NCI-H345 (cell line): ENCODE results near the gene WDR82.

Experiments used
- DNase-seq: peaks from one replicate; lab custom pipeline; 2025; lab: John Stamatoyannopoulos, UW

The WDR82 gene, protein sequence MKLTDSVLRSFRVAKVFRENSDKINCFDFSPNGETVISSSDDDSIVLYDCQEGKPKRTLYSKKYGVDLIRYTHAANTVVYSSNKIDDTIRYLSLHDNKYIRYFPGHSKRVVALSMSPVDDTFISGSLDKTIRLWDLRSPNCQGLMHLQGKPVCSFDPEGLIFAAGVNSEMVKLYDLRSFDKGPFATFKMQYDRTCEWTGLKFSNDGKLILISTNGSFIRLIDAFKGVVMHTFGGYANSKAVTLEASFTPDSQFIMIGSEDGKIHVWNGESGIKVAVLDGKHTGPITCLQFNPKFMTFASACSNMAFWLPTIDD

DNA sequence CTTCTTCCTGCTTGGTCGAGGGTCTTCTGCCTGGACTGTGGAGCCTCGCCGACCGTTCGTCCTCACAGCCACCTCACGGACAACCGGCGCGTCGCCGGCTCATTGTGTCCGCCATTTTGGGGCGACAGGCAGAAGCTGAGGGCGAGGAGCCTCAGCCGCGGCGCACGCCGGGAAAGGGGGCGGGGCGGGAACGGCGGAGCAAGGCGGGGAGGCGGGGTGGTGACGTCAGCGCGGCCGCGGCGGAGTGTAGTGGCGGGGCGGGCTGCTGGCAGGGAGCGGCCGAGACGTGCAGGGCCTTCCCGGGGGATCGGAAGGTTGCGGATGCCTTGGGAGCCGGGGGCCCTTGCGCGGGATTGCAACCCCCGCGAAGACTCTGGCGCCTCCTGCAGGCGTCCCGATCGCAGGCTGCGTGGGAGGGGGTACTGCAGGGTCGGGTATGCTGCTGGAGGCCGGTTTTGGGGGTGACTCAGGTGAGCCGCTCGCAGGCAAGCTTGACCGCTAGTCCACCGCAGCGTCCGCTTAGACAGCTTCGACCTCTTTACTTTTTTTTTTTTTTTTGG, at the start of gene WDR82:
TSS of gene WDR82 (minus strand) at position 140 of the 560 bp plus-strand sequence. CDS start 288 bp downstream, outside the sequence.
- peak; percentile 90 for DNase-seq

GRCh38 chr3:52327486-52328290, 49.2 kb upstream of the WDR82 start:
- DNase-seq, result no peak

DNA sequence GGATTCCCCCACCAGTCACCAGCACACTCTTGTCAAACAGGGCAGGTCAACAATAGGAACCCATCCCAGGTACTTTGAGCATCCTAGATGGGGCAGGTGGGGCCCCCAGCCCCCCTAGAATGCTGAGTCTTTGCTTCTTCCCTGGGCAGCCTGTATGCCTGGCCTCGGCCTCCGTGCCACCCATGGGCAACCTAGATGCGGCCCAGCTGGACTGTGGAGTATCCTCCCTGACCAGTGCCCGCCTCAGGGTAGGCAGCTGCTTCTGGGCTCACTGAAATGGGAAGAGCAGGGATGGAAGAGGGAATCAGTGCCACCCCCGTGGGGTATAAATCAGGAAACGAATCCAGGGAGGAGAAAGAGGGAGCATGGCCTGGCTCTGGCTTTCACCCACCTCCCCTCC, 48.5 kb upstream of the WDR82 start:
- no peak for DNase-seq

- DNase-seq, result no peak
These were observed 47.2 kb upstream of the WDR82 start for GRCh38 chr3:52325686-52326085.

GRCh38 chr3:52324676-52325075, 46.2 kb upstream of the WDR82 start:
- no peak for DNase-seq

DNA sequence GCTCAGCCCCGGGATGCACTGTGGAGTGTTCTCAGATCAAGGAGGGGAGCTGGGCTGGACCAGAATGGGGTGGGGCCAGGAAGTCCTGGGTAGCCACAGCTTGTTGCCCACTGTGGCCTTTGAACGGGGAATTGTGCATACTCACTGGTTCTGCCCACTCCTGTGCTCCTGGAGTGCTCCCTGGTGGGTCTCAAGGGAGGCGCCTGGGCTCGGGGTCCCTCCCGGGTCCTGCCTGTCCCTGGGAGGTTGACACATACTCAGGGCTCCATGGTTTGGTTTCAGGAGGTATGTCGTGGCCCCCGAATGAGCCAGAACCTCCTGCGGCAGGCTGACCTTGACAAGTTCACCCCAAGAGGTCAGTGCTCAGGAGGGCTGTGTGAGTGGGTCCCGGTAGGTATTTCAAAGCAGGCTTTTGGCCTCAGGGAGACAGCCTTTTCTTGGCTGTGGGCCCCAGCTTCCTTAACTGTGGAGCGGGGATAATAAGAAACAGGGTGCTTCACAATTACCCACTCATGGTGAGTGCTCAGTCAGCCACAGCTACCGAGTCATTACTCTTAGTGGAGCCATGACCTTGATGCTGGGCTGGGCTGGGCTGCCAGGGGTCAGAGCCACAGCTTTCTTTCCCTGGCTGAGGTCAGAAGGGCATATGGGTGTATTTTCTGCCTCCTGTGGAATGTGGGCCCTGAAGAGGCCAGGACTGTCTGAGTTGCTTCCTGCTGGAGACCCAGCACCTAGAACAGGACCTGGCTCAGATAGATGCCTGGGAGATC, 45.3 kb upstream of the WDR82 start:
- no peak for DNase-seq

DNA sequence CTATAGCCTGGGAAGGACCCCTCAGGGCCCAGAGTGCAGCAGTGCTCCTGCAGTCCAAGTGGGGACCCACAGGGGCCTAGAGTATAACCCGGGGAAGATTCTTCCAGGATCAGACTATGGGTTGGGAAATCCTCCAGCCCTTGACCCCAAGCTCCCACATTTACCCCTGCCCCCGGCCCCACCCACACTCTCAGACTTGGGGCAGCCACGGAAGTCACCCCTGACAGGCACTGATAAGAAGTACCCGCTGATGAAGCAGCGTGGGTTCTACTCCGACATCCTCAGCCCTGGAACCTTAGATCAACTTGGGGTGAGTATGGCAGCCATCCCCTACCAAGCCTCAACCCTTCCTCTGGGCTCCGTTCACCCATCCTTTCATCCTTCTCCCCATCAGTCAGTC, 44.0 kb upstream of the WDR82 start:
- no peak for DNase-seq

DNA sequence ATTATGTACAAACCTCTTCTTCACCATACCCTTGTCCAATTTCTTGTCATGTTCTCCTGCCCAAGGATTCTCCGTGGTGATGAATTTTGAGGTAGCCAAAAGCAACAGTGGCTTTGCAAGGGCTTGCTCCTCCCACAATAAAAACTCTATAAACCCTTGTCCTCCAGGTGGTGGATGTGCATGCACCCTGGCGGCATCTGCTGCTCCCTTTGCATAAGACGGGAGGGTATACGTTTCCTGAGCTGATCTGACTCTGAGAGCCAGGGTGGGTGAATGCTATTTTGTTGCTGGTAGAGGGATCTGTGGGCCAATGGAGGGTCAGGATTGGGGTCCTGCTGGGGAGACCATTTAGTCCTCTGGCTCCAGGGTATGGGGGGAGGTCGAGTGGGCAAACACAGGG, 43.0 kb upstream of the WDR82 start:
- DNase-seq, result no peak

- no peak for DNase-seq
These were observed 41.6 kb upstream of the WDR82 start for GRCh38 chr3:52319921-52320595.

- DNase-seq, result no peak
These were observed 39.9 kb upstream of the WDR82 start for GRCh38 chr3:52318186-52318816.

DNA sequence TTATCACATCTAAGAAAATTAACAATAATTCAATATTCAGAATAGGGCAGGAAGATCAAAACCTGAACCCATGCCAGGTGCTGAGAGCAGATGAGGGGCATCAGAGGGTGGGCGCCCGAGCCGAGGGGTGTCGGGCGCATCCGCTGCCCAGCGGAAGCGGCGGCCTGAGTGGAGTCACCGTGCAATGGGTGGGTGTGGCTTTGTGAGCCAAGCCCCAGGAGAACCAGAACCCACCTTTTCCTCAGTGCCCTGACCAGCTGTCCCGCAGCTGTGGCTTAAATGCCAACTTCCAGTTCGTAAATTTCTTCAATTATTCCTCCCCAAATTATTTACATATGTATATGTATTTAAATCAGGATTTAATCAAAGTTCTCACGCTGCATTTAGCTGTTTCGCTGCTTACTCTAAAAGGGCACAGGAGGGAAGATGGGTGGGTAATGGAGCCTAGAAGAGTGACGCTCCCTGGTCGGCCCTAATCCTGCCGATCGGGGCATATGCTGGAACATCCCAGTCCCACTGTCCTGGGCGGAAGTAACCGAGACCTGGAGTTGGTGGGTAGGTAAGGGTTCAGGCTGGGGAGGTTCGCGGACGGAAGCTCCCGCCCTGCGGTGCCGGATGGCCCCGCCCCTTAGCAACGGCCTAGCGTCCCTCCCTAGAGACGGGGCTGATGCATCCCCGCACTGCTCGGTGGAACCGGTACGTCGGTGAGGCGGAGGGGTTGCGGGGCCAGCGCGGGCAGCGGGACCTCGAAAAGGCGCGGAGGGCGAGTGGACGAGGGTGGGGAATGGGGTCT, 39.0 kb upstream of the WDR82 start:
- peak; percentile 48 for DNase-seq

GRCh38 chr3:52315977-52316764, 37.7 kb upstream of the WDR82 start, which contains the start of gene DNAH1:
Gene DNAH1, plus strand, starts transcription at chr3:52316319. Its CDS starts 6,124 bp downstream, at chr3:52322443.
- no peak for DNase-seq

DNA sequence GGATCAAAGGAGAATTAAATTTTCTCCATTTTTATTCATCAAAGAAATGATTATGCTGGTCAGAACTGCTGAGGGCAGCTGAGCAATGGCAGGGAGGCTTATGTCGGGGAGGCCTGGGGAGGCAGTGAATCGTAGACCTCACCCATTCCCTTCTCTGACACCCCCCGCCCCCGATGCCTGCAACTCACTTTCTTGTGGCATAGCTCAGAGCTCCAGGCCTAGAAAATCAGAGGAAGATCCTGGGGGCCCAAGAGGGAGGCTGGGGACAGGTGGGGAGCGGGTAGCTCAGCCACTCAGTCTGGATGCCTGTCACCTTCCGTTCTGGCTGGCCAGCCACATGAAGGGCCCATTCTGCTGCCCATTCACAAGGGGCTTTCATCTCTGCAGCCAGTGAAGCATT, 36.6 kb upstream of the WDR82 start:
- DNase-seq, result no peak

DNA sequence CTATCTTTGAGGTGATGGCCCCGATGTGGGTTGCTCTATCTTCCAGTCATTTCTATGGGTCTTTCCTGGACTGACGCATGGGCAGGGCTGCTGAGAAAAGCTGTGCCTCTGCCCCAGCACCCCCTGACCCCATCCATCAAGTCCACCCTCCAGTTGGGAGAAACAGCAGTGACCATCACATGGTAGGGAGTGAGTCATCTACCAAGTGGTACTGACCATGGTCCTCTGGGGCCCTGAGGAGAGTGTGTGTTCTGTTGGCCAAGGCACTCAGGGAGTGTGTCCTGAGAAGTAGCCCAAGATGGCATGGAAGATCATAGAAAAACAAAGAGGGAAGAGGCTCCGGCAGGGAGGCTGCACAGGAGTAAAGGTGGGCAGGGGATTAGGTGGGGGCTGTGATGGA, 36.0 kb upstream of the WDR82 start:
- no peak for DNase-seq

- DNase-seq, result no peak
These were observed 35.3 kb upstream of the WDR82 start for GRCh38 chr3:52313774-52314188.

- DNase-seq, result no peak
These were observed 34.8 kb upstream of the WDR82 start for GRCh38 chr3:52313188-52313773.

DNA sequence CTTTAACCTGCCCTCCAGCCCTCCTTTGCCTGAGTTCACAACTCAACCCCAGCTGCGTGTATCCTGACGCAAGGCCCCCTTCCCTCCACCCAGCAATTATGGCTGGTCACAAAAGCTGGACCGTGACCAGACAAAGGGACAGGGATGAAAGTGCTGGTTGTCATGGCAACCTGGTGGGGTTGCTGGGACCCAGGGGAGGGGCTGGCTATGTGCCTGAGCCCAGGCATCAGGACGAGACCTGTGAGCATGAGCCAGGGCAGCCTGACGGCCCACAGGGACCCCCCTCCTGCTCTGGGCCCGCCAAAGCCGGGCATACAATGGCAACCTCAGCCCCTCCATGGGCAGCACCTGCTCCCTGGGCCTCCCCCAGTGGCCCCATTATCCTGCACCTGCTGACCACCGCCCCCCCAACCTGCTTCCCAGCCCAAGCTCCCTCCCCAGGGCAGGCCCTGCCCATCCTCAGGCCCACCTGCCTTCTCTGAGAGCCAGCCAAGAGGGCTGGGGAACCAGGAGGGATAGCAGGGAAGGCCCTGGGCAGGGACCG, 33.2 kb upstream of the WDR82 start:
- peak; percentile 44 for DNase-seq

DNA sequence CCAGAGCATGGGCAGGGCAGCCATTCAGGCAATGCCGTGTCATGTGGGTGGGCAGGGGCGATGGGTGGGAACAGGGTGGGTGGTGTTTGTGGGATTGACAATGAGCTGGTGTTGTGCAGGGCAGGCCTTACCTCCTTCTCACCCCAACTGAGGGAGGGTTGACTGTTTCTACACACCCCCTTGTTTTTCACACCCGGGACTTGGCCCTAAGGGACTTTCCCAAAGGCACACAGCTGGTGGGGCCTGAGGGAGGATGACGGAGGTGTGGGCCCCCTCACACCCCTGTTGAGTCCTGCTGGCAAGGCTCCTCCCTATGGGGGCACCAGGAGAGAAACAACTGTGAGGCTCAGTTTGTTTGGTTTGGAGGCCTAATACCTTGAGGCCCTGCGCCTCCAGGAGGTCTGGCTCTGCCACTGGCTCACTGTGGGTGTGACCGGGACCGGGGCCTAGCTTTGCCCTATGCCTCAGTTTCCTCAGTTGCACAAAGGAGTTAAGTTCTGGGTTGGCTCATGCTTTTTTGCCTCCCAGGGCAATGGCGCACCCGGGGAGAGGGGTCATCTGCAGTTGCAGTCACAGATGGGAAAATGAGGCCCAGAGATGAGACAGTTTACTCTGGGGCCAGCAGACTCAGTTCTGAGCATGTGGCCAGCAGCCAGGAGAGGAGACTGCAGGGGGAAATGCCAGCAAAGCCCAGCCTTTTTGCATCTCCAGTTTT, 32.6 kb upstream of the WDR82 start:
- no peak for DNase-seq
